IMR-90 (cell line): ENCODE measurements around the gene TBC1D4. TPM values are rescaled to one million over a fixed set of nuclear protein-coding genes. Genes with fewer than 3 reads are reported as not detected.

Source experiments
- ATAC-seq: fragments of 200-7000 bp; cut with Tn5 transposase; 2 replicates; pipeline ENCODE4 v1.9.1; 2020; ENCODE audit warnings: low read depth, mild to moderate bottlenecking, moderate library complexity
- BruUV-seq: library from RNA; stranded (reverse); fragments of 400-500 nt; replicated peaks from 2 replicates; lab custom pipeline; 2021; lab: Mats Ljungman, UMichigan
- CTCF ChIA-PET: fragments of 300-600 bp; formaldehyde crosslinking; extraction: SDS; loops from one replicate; lab custom pipeline; 2021; ENCODE audit warnings: antibody characterized with exemption; lab: Yijun Ruan, JAX
- POLR2A ChIA-PET: fragments of 300-600 bp; sonication (Branson Sonifier 250); formaldehyde crosslinking; loops from one replicate; lab custom pipeline; 2022; ENCODE audit warnings: antibody characterized with exemption; ENCODE audit not compliant: unreplicated experiment; lab: Charles Lee
- DNase-seq: peaks from one replicate; pipeline ENCODE4 v3.0.0; 2013
- H2AFZ ChIP-seq: replicated peaks from 2 replicates; pipeline ENCODE3; 2013; ENCODE audit warnings: low read length, mild to moderate bottlenecking; ENCODE audit not compliant: poor library complexity
- H2AK5ac ChIP-seq: 2 replicates; pipeline ENCODE4 v1.6.1; 2013; ENCODE audit warnings: low read depth, low read length, inconsistent platforms
- H2AK9ac ChIP-seq: replicated peaks from 2 replicates; pipeline ENCODE3; 2013; ENCODE audit warnings: mild to moderate bottlenecking, low read depth, low read length, moderate library complexity; ENCODE audit not compliant: poor library complexity
- H2BK120ac ChIP-seq: 2 replicates; pipeline ENCODE4 v1.6.1; 2013; ENCODE audit warnings: low read depth, low read length, inconsistent platforms
- H2BK15ac ChIP-seq: 3 replicates; pipeline ENCODE4 v1.6.1; 2013; ENCODE audit warnings: low read depth, low read length, inconsistent platforms
- H2BK20ac ChIP-seq: 2 replicates; pipeline ENCODE4 v1.6.1; 2013; ENCODE audit warnings: low read depth, mild to moderate bottlenecking, inconsistent platforms, low read length, moderate library complexity
- H2BK5ac ChIP-seq: 2 replicates; pipeline ENCODE4 v1.6.1; 2013; ENCODE audit warnings: mild to moderate bottlenecking, low read depth, low read length, inconsistent platforms; ENCODE audit not compliant: poor library complexity, severe bottlenecking
- H3K14ac ChIP-seq: replicated peaks from 2 replicates; pipeline ENCODE4 v1.6.1; 2013; ENCODE audit warnings: low read depth, low read length, inconsistent platforms
- H3K18ac ChIP-seq: 2 replicates; pipeline ENCODE4 v1.6.1; 2013; ENCODE audit warnings: low read depth, low read length, control low read depth
- H3K23ac ChIP-seq: 2 replicates; pipeline ENCODE4 v1.6.1; 2013; ENCODE audit warnings: low read depth, low read length, inconsistent platforms
- H3K27ac ChIP-seq: 2 replicates; pipeline ENCODE4 v1.5.1; 2013; ENCODE audit warnings: mild to moderate bottlenecking, control low read depth, low read length; ENCODE audit not compliant: insufficient read depth
- H3K27me3 ChIP-seq: 2 replicates; pipeline ENCODE4 v1.6.1; 2013; ENCODE audit warnings: low read length; ENCODE audit not compliant: control insufficient read depth, insufficient read depth
- H3K36me3 ChIP-seq: 2 replicates; pipeline ENCODE4 v1.6.1; 2013; ENCODE audit warnings: low read length, mixed read lengths; ENCODE audit not compliant: control insufficient read depth, insufficient read depth
- H3K4ac ChIP-seq: 2 replicates; pipeline ENCODE4 v1.6.1; 2013; ENCODE audit warnings: low read depth, low read length, inconsistent platforms
- H3K4me1 ChIP-seq: 2 replicates; pipeline ENCODE4 v1.6.1; 2013; ENCODE audit warnings: low read length, mixed read lengths; ENCODE audit not compliant: control insufficient read depth, insufficient read depth
- H3K4me2 ChIP-seq: 2 replicates; pipeline ENCODE4 v1.6.1; 2013; ENCODE audit warnings: low read depth, mild to moderate bottlenecking, control low read depth, low read length, moderate library complexity
- H3K4me3 ChIP-seq: 2 replicates; pipeline ENCODE4 v1.5.1; 2013; ENCODE audit warnings: low read depth, mild to moderate bottlenecking, control low read depth, low read length, moderate library complexity; ENCODE audit not compliant: insufficient read depth
- H3K56ac ChIP-seq: 2 replicates; pipeline ENCODE4 v1.6.1; 2013; ENCODE audit warnings: low read length, inconsistent platforms; ENCODE audit not compliant: insufficient read depth; ENCODE audit errors: extremely low read depth
- H3K79me1 ChIP-seq, 2 experiments: 2 replicates each; pipeline ENCODE4 v1.6.1; 2013; ENCODE audit warnings: low read length in 2 of 2, inconsistent platforms in 1 of 2, low read depth in 1 of 2
- H3K9ac ChIP-seq: 2 replicates; pipeline ENCODE4 v1.6.1; 2013; ENCODE audit warnings: low read depth, low read length, control low read depth
- H3K9me1 ChIP-seq: 2 replicates; pipeline ENCODE4 v1.6.1; 2013; ENCODE audit warnings: low read length, inconsistent platforms; ENCODE audit not compliant: insufficient read depth
- H3K9me3 ChIP-seq: 2 replicates; pipeline ENCODE4 v1.6.1; 2013; ENCODE audit warnings: low read length; ENCODE audit not compliant: control insufficient read depth, insufficient read depth
- H4K20me1 ChIP-seq: 2 replicates; pipeline ENCODE4 v1.6.1; 2013; ENCODE audit warnings: low read length, inconsistent platforms; ENCODE audit not compliant: insufficient read depth
- H4K5ac ChIP-seq: 2 replicates; pipeline ENCODE4 v1.6.1; 2013; ENCODE audit warnings: mild to moderate bottlenecking, low read depth, low read length, control low read depth
- H4K8ac ChIP-seq, 2 experiments: 2 replicates each; pipeline ENCODE4 v1.6.1; 2013; ENCODE audit warnings: low read depth in 2 of 2, low read length in 2 of 2, control low read depth in 1 of 2, inconsistent platforms in 1 of 2
- H4K91ac ChIP-seq: 2 replicates; pipeline ENCODE4 v1.6.1; 2013; ENCODE audit warnings: low read depth, low read length, inconsistent platforms; ENCODE audit not compliant: insufficient read depth
- BHLHE40 ChIP-seq: fragments of 150-350 bp; IDR thresholded peaks from 2 replicates; pipeline ENCODE4 v1.6.1; 2016; ENCODE audit warnings: mild to moderate bottlenecking, low read depth, low read length
- CTCF ChIP-seq: conservative IDR thresholded peaks from 2 replicates; pipeline ENCODE4 v1.5.1; 2012; ENCODE audit warnings: mild to moderate bottlenecking, low read depth, low read length, improper control_type of control experiment
- FOS ChIP-seq: fragments of 150-350 bp; IDR thresholded peaks from 2 replicates; pipeline ENCODE4 v1.6.1; 2016; ENCODE audit warnings: low read depth, low read length
- MAZ ChIP-seq: IDR thresholded peaks from 2 replicates; pipeline ENCODE4 v1.6.1; 2012; ENCODE audit warnings: low read depth, mild to moderate bottlenecking, low read length, improper control_type of control experiment, moderate library complexity, borderline replicate concordance
- MXI1 ChIP-seq: IDR thresholded peaks from 2 replicates; pipeline ENCODE4 v1.6.1; 2012; ENCODE audit warnings: low read depth, mild to moderate bottlenecking, low read length, moderate library complexity, borderline replicate concordance
- POLR2A ChIP-seq: IDR thresholded peaks from 2 replicates; pipeline ENCODE4 v1.6.1; 2012; ENCODE audit warnings: mild to moderate bottlenecking, low read depth, low read length
- RAD21 ChIP-seq: IDR thresholded peaks from 2 replicates; pipeline ENCODE4 v1.6.1; 2012; ENCODE audit warnings: low read length, improper control_type of control experiment
- WGBS, 2 experiments: methylation state at CpG; one replicate each; pipeline versions ENCODE4 v1.1.5 to v1.1.7; 2013; ENCODE audit warnings: missing lambda C conversion rate in 2 of 2; ENCODE audit not compliant: insufficient read length in 1 of 2; ENCODE audit errors: extremely low coverage in 2 of 2; 5-methylcytosine and 5-hydroxymethylcytosine counted together
- dilution Hi-C: fragments of 300-500 bp; cut with HindIII; formaldehyde crosslinking; loops from one replicate; pipeline ENCODE4 v1.14.3; 2018; ENCODE audit warnings: low sequenced_read_pairs; ENCODE audit not compliant: unreplicated experiment
- in situ Hi-C: fragments of 300-500 bp; cut with MboI; formaldehyde crosslinking; loops from 3 replicates; pipeline ENCODE4 v1.14.3; 2019; ENCODE audit warnings: low sequenced_read_pairs, inconsistent platforms, mixed read lengths
- intact Hi-C: fragments of 100-400 bp; cut with micrococcal nuclease; formaldehyde crosslinking; loops from 2 replicates; pipeline ENCODE4 v1.10.0; 2022
- polyA plus RNA-seq, 3 experiments: library from polyadenylated mRNA; depleted of rRNA; stranded (reverse); fragments of >200 nt; gene quantifications; 2 replicates each; pipeline ENCODE4 v1.2.3, GENCODE V29; 2012; ENCODE audit warnings: low replicate concordance in 1 of 3
- total RNA-seq: library from RNA; depleted of rRNA; stranded (reverse); fragments of >200 nt; gene quantifications from 2 replicates; pipeline ENCODE4 v1.2.3, GENCODE V29; 2012
- TF ChIP-seq, protein P1 (sequence below): fragments of 150-350 bp; IDR thresholded peaks from 2 replicates; pipeline ENCODE4 v1.6.1; 2017; ENCODE audit warnings: mild to moderate bottlenecking, antibody characterized with exemption, low read length, low read depth

Gene TBC1D4
- total and polyA plus RNA-seq, 2 of the 4 experiments (the other 2 are of a cell fraction), result 7.5 to 22.8 TPM

GRCh38 chr13:75512253-75512652 is 30.3 kb upstream of the TBC1D4 start:
- Histone ChIP-seq H2BK120ac (no peak overlapping the region), H2BK5ac (no peak overlapping the region), H3K9me3 (no peaks in the 10 kb centered on the region), H2AK5ac (no peak overlapping the region), H3K79me1 (no peaks in the 10 kb centered on the region), H2BK20ac (no peak overlapping the region), H3K4me3 (no peak overlapping the region), H3K56ac (no peak overlapping the region), H2AK9ac (no peak overlapping the region), H3K27ac (no peak overlapping the region), H4K8ac (no peak overlapping the region), H3K23ac (no peak overlapping the region), H2BK15ac (no peak overlapping the region), H3K9ac (no peak overlapping the region), H3K4me2 (no peak overlapping the region), H3K18ac (no peak overlapping the region), H3K9me1 (no peaks in the 10 kb centered on the region), H4K20me1 (no peaks in the 10 kb centered on the region), H3K4ac (no peak overlapping the region), H3K36me3 (no peaks in the 10 kb centered on the region), H4K5ac (no peak overlapping the region), H2AFZ (no peak overlapping the region), H3K27me3 (no peaks in the 10 kb centered on the region), H4K91ac (no peak overlapping the region), H3K4me1 (no peaks in the 10 kb centered on the region), H3K14ac (no peak overlapping the region)
- intact Hi-C loops (no loop called here), in situ Hi-C loops (no loop called here), dilution Hi-C loops (no loop called here)
- ChIA-PET POLR2A (no interaction called here), CTCF (interaction anchor here (0.9 to 1.0 kb wide), 2 partner anchors 13 to 22 kb away, joined by 3 read pairs; no protein-coding TSS in a partner anchor)
- ATAC-seq, result no peak
- no peak for DNase-seq
- WGBS, 2 experiments, result 100% methylated on average over 1 of the region's 3 CpGs; no CpG with 5 or more reads in 1 of the 2 experiments
- TF ChIP-seq MXI1, result no peak
- TF ChIP-seq RAD21, result no peak
- TF ChIP-seq FOS, result no peak
- TF ChIP-seq MAZ, result no peak
- TF ChIP-seq BHLHE40, result no peak
- TF ChIP-seq, protein P1, sequence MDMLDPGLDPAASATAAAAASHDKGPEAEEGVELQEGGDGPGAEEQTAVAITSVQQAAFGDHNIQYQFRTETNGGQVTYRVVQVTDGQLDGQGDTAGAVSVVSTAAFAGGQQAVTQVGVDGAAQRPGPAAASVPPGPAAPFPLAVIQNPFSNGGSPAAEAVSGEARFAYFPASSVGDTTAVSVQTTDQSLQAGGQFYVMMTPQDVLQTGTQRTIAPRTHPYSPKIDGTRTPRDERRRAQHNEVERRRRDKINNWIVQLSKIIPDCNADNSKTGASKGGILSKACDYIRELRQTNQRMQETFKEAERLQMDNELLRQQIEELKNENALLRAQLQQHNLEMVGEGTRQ, result no peak
- TF ChIP-seq POLR2A, result no peak
- no peak for TF ChIP-seq CTCF
- no TSS peak for BruUV-seq
